WTC11 (cell line): ENCODE data around the gene SLC35F4. TPM values are rescaled to one million over a fixed set of nuclear protein-coding genes. Genes with fewer than 3 reads are reported as not detected.

Source experiments
- ATAC-seq: fragments of 200-7000 bp; cut with Tn5 transposase; 2 replicates; pipeline ENCODE4 v1.10.0; 2021; ENCODE audit warnings: mild to moderate bottlenecking, moderate library complexity
- CTCF ChIA-PET: fragments of 300-600 bp; sonication (Branson Sonifier 250); formaldehyde crosslinking; loops from one replicate; lab custom pipeline; 2021; ENCODE audit warnings: antibody characterized with exemption; lab: Charles Lee
- POLR2A ChIA-PET: fragments of 350-600 bp; sonication (Branson Sonifier 250); formaldehyde crosslinking; loops from one replicate; lab custom pipeline; 2021; ENCODE audit warnings: antibody characterized with exemption; lab: Charles Lee
- DNase-seq: peaks from one replicate; pipeline ENCODE4 v3.0.0; 2021; ENCODE audit warnings: low spot score
- H3K27ac Mint-ChIP-seq: 2 replicates; pipeline ENCODE4 v1.8.0; 2021; ENCODE audit warnings: mixed read lengths
- H3K27me3 Mint-ChIP-seq: 2 replicates; pipeline ENCODE4 v1.8.0; 2021; ENCODE audit warnings: low read depth, mild to moderate bottlenecking, moderate library complexity, mixed read lengths
- H3K36me3 Mint-ChIP-seq: 2 replicates; pipeline ENCODE4 v1.8.0; 2021; ENCODE audit warnings: mixed read lengths
- H3K4me1 Mint-ChIP-seq: 2 replicates; pipeline ENCODE4 v1.8.0; 2022; ENCODE audit warnings: mixed read lengths
- H3K4me3 Mint-ChIP-seq: 2 replicates; pipeline ENCODE4 v1.8.0; 2021; ENCODE audit warnings: mild to moderate bottlenecking, moderate library complexity, mixed read lengths
- H3K9me3 Mint-ChIP-seq: 2 replicates; pipeline ENCODE4 v1.8.0; 2021; ENCODE audit warnings: mixed read lengths
- ATF1 ChIP-seq: sonication (generic); formaldehyde crosslinking; IDR thresholded peaks from 2 replicates; pipeline ENCODE4 v1.8.1; 2023; ENCODE audit warnings: mild to moderate bottlenecking, moderate library complexity, missing genetic modification reagents
- ATF2 ChIP-seq: sonication (generic); formaldehyde crosslinking; IDR thresholded peaks from 2 replicates; pipeline ENCODE4 v1.8.1; 2022; ENCODE audit warnings: low read depth, missing genetic modification reagents, borderline replicate concordance
- ETV6 ChIP-seq: sonication (generic); formaldehyde crosslinking; IDR thresholded peaks from 2 replicates; pipeline ENCODE4 v1.8.1; 2022; ENCODE audit warnings: mild to moderate bottlenecking, missing genetic modification reagents
- JAZF1 ChIP-seq: fragments of 250-450 bp; sonication (Bioruptor Pico); IDR thresholded peaks from 2 replicates; pipeline ENCODE4 v1.9.0; 2021; ENCODE audit warnings: moderate library complexity, mild to moderate bottlenecking, inconsistent platforms
- NFATC4 ChIP-seq: fragments of 250-450 bp; sonication (Bioruptor Pico); IDR thresholded peaks from 2 replicates; pipeline ENCODE4 v1.9.0; 2021; ENCODE audit warnings: mild to moderate bottlenecking
- NFE2L1 ChIP-seq: sonication (generic); formaldehyde crosslinking; IDR thresholded peaks from 2 replicates; pipeline ENCODE4 v1.8.1; 2023; ENCODE audit warnings: missing genetic modification reagents
- NR1H2 ChIP-seq: sonication (generic); formaldehyde crosslinking; IDR thresholded peaks from 2 replicates; pipeline ENCODE4 v1.9.0; 2021; ENCODE audit warnings: mild to moderate bottlenecking, moderate library complexity, missing genetic modification reagents
- OVOL2 ChIP-seq: fragments of 250-450 bp; sonication (Bioruptor Pico); IDR thresholded peaks from 2 replicates; pipeline ENCODE4 v1.9.0; 2021; ENCODE audit warnings: mild to moderate bottlenecking, borderline replicate concordance
- SMAD4 ChIP-seq: sonication (generic); formaldehyde crosslinking; IDR thresholded peaks from 2 replicates; pipeline ENCODE4 v1.8.0; 2022; ENCODE audit warnings: mild to moderate bottlenecking, missing genetic modification reagents
- SOX15 ChIP-seq: fragments of 250-450 bp; sonication (Bioruptor Pico); IDR thresholded peaks from 2 replicates; pipeline ENCODE4 v1.9.0; 2021; ENCODE audit warnings: mild to moderate bottlenecking
- TEAD1 ChIP-seq: sonication (generic); formaldehyde crosslinking; IDR thresholded peaks from 2 replicates; pipeline ENCODE4 v1.8.0; 2022; ENCODE audit warnings: mild to moderate bottlenecking, missing genetic modification reagents
- ZNF232 ChIP-seq: sonication (generic); formaldehyde crosslinking; IDR thresholded peaks from 2 replicates; pipeline ENCODE4 v1.8.0; 2022; ENCODE audit warnings: mild to moderate bottlenecking, missing genetic modification reagents
- ZNF263 ChIP-seq: sonication (generic); formaldehyde crosslinking; IDR thresholded peaks from 2 replicates; pipeline ENCODE4 v1.8.1; 2022; ENCODE audit warnings: low read depth, mild to moderate bottlenecking, moderate library complexity, missing genetic modification reagents
- ZNF396 ChIP-seq: fragments of 250-450 bp; sonication (Bioruptor Pico); IDR thresholded peaks from 2 replicates; pipeline ENCODE4 v1.8.0; 2021; ENCODE audit warnings: mild to moderate bottlenecking, moderate library complexity, borderline replicate concordance
- ZNF512 ChIP-seq: sonication (generic); formaldehyde crosslinking; IDR thresholded peaks from 2 replicates; pipeline ENCODE4 v1.8.1; 2022; ENCODE audit warnings: missing genetic modification reagents, borderline replicate concordance
- ZNF671 ChIP-seq: fragments of 250-450 bp; sonication (Bioruptor Pico); IDR thresholded peaks from 2 replicates; pipeline ENCODE4 v1.8.0; 2021; ENCODE audit warnings: mild to moderate bottlenecking
- total RNA-seq: library from RNA; stranded (reverse); gene quantifications from 3 replicates; pipeline ENCODE4 v1.2.3, GENCODE V29; 2021
- TF ChIP-seq, protein P1 (sequence below): sonication (generic); formaldehyde crosslinking; IDR thresholded peaks from 2 replicates; pipeline ENCODE4 v1.8.1; 2023; ENCODE audit warnings: mild to moderate bottlenecking, missing genetic modification reagents
- TF ChIP-seq, protein P2 (sequence below): sonication (generic); formaldehyde crosslinking; conservative IDR thresholded peaks from 2 replicates; pipeline ENCODE4 v1.8.1; 2023; ENCODE audit warnings: mild to moderate bottlenecking, low read depth, missing genetic modification reagents, moderate library complexity
- TF ChIP-seq, protein P3 (sequence below): fragments of 250-450 bp; sonication (Bioruptor Pico); IDR thresholded peaks from 2 replicates; pipeline ENCODE4 v1.9.0; 2021; ENCODE audit warnings: moderate library complexity, mild to moderate bottlenecking, inconsistent platforms, borderline replicate concordance
- TF ChIP-seq, protein P4 (sequence below): sonication (generic); formaldehyde crosslinking; IDR thresholded peaks from 2 replicates; pipeline ENCODE4 v1.8.1; 2022; ENCODE audit warnings: low read depth, mild to moderate bottlenecking, moderate library complexity, missing genetic modification reagents, borderline replicate concordance
- TF ChIP-seq, protein P5 (sequence below): sonication (generic); formaldehyde crosslinking; IDR thresholded peaks from 2 replicates; pipeline ENCODE4 v1.8.0; 2022; ENCODE audit warnings: mild to moderate bottlenecking, missing genetic modification reagents
- TF ChIP-seq, protein P6 (sequence below): sonication (generic); formaldehyde crosslinking; IDR thresholded peaks from 2 replicates; pipeline ENCODE4 v1.8.1; 2022; ENCODE audit warnings: mild to moderate bottlenecking, moderate library complexity, missing genetic modification reagents
- TF ChIP-seq, protein P7 (sequence below): sonication (generic); formaldehyde crosslinking; IDR thresholded peaks from 2 replicates; pipeline ENCODE4 v1.8.1; 2023; ENCODE audit warnings: mild to moderate bottlenecking, missing genetic modification reagents, moderate library complexity

The SLC35F4 gene
- total RNA-seq, 1 experiment from 2014 or later = not detected

DNA sequence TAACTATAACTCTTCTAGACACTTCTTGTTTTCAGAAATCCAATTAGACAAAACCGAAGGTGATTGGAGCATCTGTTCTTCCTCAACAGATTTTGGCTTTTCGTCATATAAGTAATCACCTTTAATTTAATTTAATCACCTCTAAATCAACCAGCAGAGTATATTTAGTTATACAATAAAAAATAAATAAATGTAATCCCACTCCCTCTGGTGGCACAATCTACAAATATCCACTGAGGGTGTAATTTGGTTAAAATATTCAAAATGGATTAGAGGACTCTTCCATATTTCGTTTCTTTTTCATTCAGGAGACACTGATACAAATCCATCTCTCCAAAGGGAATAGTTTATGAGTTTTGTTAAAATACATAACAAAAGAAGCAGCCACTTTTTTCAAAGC lies 18.3 kb upstream of the SLC35F4 start (continued):
- no peak for TF ChIP-seq ATF1 (CRISPR knock-in tag)
- TF ChIP-seq, protein P1, sequence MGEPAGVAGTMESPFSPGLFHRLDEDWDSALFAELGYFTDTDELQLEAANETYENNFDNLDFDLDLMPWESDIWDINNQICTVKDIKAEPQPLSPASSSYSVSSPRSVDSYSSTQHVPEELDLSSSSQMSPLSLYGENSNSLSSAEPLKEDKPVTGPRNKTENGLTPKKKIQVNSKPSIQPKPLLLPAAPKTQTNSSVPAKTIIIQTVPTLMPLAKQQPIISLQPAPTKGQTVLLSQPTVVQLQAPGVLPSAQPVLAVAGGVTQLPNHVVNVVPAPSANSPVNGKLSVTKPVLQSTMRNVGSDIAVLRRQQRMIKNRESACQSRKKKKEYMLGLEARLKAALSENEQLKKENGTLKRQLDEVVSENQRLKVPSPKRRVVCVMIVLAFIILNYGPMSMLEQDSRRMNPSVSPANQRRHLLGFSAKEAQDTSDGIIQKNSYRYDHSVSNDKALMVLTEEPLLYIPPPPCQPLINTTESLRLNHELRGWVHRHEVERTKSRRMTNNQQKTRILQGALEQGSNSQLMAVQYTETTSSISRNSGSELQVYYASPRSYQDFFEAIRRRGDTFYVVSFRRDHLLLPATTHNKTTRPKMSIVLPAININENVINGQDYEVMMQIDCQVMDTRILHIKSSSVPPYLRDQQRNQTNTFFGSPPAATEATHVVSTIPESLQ (CRISPR knock-in tag) = no peak
- TF ChIP-seq SMAD4 = no peak
- TF ChIP-seq ZNF232 (CRISPR knock-in tag) = no peak
- TF ChIP-seq OVOL2 (CRISPR knock-in tag) = no peak

- peaks cover 6% of the 10 kb centered on the region for H3K27me3 Mint-ChIP-seq
- no peak overlapping the region for H3K4me3 Mint-ChIP-seq
- peaks cover 11% of the 10 kb centered on the region for H3K4me1 Mint-ChIP-seq
- H3K36me3 Mint-ChIP-seq = peaks cover 5% of the 10 kb centered on the region
- ATAC-seq = no peak
- ChIA-PET CTCF (interaction anchor here (1.1 to 2.1 kb wide), 4 partner anchors 10 to 356 kb away, joined by 4 to 7 read pairs (median 5); no protein-coding TSS in a partner anchor), POLR2A (no interaction called here)
- H3K9me3 Mint-ChIP-seq = peaks cover 6% of the 10 kb centered on the region
- H3K27ac Mint-ChIP-seq = no peak overlapping the region
- no peak for DNase-seq
- no peak for TF ChIP-seq ATF2 (CRISPR knock-in tag)
- TF ChIP-seq, protein P2, sequence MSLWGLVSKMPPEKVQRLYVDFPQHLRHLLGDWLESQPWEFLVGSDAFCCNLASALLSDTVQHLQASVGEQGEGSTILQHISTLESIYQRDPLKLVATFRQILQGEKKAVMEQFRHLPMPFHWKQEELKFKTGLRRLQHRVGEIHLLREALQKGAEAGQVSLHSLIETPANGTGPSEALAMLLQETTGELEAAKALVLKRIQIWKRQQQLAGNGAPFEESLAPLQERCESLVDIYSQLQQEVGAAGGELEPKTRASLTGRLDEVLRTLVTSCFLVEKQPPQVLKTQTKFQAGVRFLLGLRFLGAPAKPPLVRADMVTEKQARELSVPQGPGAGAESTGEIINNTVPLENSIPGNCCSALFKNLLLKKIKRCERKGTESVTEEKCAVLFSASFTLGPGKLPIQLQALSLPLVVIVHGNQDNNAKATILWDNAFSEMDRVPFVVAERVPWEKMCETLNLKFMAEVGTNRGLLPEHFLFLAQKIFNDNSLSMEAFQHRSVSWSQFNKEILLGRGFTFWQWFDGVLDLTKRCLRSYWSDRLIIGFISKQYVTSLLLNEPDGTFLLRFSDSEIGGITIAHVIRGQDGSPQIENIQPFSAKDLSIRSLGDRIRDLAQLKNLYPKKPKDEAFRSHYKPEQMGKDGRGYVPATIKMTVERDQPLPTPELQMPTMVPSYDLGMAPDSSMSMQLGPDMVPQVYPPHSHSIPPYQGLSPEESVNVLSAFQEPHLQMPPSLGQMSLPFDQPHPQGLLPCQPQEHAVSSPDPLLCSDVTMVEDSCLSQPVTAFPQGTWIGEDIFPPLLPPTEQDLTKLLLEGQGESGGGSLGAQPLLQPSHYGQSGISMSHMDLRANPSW = no peak
- TF ChIP-seq ZNF512 (CRISPR knock-in tag) = no peak
- TF ChIP-seq TEAD1 (CRISPR knock-in tag) = no peak
- TF ChIP-seq NFE2L1 (CRISPR knock-in tag) = no peak
- TF ChIP-seq, protein P3, sequence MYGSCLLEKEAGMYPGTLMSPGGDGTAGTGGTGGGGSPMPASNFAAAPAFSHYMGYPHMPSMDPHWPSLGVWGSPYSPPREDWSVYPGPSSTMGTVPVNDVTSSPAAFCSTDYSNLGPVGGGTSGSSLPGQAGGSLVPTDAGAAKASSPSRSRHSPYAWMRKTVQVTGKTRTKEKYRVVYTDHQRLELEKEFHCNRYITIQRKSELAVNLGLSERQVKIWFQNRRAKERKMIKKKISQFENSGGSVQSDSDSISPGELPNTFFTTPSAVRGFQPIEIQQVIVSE (CRISPR knock-in tag) = no peak
- TF ChIP-seq, protein P4, sequence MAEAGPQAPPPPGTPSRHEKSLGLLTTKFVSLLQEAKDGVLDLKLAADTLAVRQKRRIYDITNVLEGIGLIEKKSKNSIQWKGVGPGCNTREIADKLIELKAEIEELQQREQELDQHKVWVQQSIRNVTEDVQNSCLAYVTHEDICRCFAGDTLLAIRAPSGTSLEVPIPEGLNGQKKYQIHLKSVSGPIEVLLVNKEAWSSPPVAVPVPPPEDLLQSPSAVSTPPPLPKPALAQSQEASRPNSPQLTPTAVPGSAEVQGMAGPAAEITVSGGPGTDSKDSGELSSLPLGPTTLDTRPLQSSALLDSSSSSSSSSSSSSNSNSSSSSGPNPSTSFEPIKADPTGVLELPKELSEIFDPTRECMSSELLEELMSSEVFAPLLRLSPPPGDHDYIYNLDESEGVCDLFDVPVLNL (CRISPR knock-in tag) = no peak
- TF ChIP-seq ZNF263 = no peak
These were observed 17.2 kb upstream of the SLC35F4 start for GRCh38 chr14:57883061-57883460.

GRCh38 chr14:57879516-57879915 lies 13.6 kb upstream of the SLC35F4 start:
- H3K9me3 Mint-ChIP-seq = peaks cover 12% of the 10 kb centered on the region
- H3K36me3 Mint-ChIP-seq = peaks cover 7% of the 10 kb centered on the region
- no peak overlapping the region for H3K4me3 Mint-ChIP-seq
- CTCF ChIA-PET = no interaction called here
- POLR2A ChIA-PET = no interaction called here
- DNase-seq = no peak
- peak; percentile 85 for ATAC-seq
- H3K27ac Mint-ChIP-seq = no peak overlapping the region
- peaks cover 11% of the 10 kb centered on the region for H3K4me1 Mint-ChIP-seq
- H3K27me3 Mint-ChIP-seq = peaks cover 12% of the 10 kb centered on the region
- TF ChIP-seq NFATC4 (CRISPR knock-in tag) (no peak), NR1H2 (no peak), JAZF1 (CRISPR knock-in tag) (no peak), ZNF671 (no peak), ZNF396 (CRISPR knock-in tag) (no peak), ETV6 (CRISPR knock-in tag) (peak; percentile 87), SOX15 (CRISPR knock-in tag) (no peak)
- TF ChIP-seq, protein P5, sequence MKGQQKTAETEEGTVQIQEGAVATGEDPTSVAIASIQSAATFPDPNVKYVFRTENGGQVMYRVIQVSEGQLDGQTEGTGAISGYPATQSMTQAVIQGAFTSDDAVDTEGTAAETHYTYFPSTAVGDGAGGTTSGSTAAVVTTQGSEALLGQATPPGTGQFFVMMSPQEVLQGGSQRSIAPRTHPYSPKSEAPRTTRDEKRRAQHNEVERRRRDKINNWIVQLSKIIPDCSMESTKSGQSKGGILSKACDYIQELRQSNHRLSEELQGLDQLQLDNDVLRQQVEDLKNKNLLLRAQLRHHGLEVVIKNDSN (CRISPR knock-in tag) = no peak
- TF ChIP-seq, protein P6, sequence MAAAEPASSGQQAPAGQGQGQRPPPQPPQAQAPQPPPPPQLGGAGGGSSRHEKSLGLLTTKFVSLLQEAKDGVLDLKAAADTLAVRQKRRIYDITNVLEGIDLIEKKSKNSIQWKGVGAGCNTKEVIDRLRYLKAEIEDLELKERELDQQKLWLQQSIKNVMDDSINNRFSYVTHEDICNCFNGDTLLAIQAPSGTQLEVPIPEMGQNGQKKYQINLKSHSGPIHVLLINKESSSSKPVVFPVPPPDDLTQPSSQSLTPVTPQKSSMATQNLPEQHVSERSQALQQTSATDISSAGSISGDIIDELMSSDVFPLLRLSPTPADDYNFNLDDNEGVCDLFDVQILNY (CRISPR knock-in tag) = no peak
- TF ChIP-seq, protein P7, sequence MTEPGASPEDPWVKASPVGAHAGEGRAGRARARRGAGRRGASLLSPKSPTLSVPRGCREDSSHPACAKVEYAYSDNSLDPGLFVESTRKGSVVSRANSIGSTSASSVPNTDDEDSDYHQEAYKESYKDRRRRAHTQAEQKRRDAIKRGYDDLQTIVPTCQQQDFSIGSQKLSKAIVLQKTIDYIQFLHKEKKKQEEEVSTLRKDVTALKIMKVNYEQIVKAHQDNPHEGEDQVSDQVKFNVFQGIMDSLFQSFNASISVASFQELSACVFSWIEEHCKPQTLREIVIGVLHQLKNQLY (CRISPR knock-in tag) = no peak
